PC-3 (cell line): ENCODE results near the gene TTC32. TPM values are rescaled to one million over a fixed set of nuclear protein-coding genes. Genes with fewer than 3 reads are reported as not detected.

Source experiments
- ATAC-seq: fragments of 200-7000 bp; cut with Tn5 transposase; 2 replicates; pipeline ENCODE4 v1.9.1; 2020; ENCODE audit warnings: mild to moderate bottlenecking, moderate library complexity
- BruUV-seq: library from RNA; stranded (reverse); fragments of 400-500 nt; replicated peaks from 2 replicates; lab custom pipeline; 2021; lab: Mats Ljungman, UMichigan
- CTCF ChIA-PET: fragments of 300-600 bp; sonication (Branson Sonifier 250); formaldehyde crosslinking; loops from one replicate; lab custom pipeline; 2022; ENCODE audit warnings: antibody characterized with exemption; lab: Charles Lee
- POLR2A ChIA-PET: fragments of 300-600 bp; sonication (Branson Sonifier 250); formaldehyde crosslinking; loops from one replicate; lab custom pipeline; 2022; ENCODE audit warnings: antibody characterized with exemption; ENCODE audit not compliant: unreplicated experiment; lab: Charles Lee
- DNase-seq: peaks from one replicate; pipeline ENCODE4 v3.0.0-alpha.2; 2015
- H2AFZ ChIP-seq: fragments of 300-600 bp; sonication (generic); 2 replicates; pipeline ENCODE4 v1.6.0; 2016; ENCODE audit warnings: antibody characterized with exemption, low read length
- H3F3A ChIP-seq: fragments of 300-600 bp; sonication (generic); one replicate; pipeline ENCODE4 v1.6.0; 2017; ENCODE audit warnings: antibody characterized with exemption, low read length, control low read depth, mild to moderate bottlenecking; ENCODE audit not compliant: unreplicated experiment
- H3K27ac ChIP-seq: fragments of 300-600 bp; sonication (generic); 2 replicates; pipeline ENCODE4 v1.5.1; 2016; ENCODE audit warnings: mild to moderate bottlenecking, low read length
- H3K27me3 ChIP-seq: fragments of 300-600 bp; sonication (generic); 2 replicates; pipeline ENCODE4 v1.6.1; 2016; ENCODE audit warnings: low read length, mixed read lengths
- H3K36me3 ChIP-seq: fragments of 300-600 bp; sonication (generic); 2 replicates; pipeline ENCODE4 v1.6.1; 2016; ENCODE audit warnings: low read depth, mixed run types, low read length, mixed read lengths
- H3K4me1 ChIP-seq: fragments of 300-600 bp; sonication (generic); 2 replicates; pipeline ENCODE4 v1.5.1; 2016; ENCODE audit warnings: low read length; ENCODE audit not compliant: insufficient read depth
- H3K4me2 ChIP-seq: fragments of 300-600 bp; sonication (generic); 2 replicates; pipeline ENCODE4 v1.6.0; 2016; ENCODE audit warnings: low read length
- H3K4me3 ChIP-seq: fragments of 300-600 bp; sonication (generic); 2 replicates; pipeline ENCODE4 v1.5.1; 2016; ENCODE audit warnings: mild to moderate bottlenecking, low read length, mixed read lengths
- H3K79me2 ChIP-seq: fragments of 300-600 bp; sonication (generic); 2 replicates; pipeline ENCODE4 v1.6.1; 2017; ENCODE audit warnings: low read length, mixed read lengths
- H3K9ac ChIP-seq: fragments of 300-600 bp; sonication (generic); 2 replicates; pipeline ENCODE4 v1.6.0; 2016; ENCODE audit warnings: mild to moderate bottlenecking, low read length
- H3K9me2 ChIP-seq: fragments of 300-600 bp; sonication (generic); replicated peaks from 2 replicates; pipeline ENCODE4 v1.6.1; 2016; ENCODE audit warnings: mixed run types, low read length, mixed read lengths
- H3K9me3 ChIP-seq: fragments of 300-600 bp; sonication (generic); 2 replicates; pipeline ENCODE4 v1.6.1; 2016; ENCODE audit warnings: low read length, mixed read lengths
- H4K20me1 ChIP-seq: fragments of 300-600 bp; sonication (generic); 2 replicates; pipeline ENCODE4 v1.6.1; 2016; ENCODE audit warnings: low read length, mixed read lengths
- CTCF ChIP-seq: fragments of 300-600 bp; sonication (generic); conservative IDR thresholded peaks from 2 replicates; pipeline ENCODE4 v1.5.1; 2017; ENCODE audit warnings: antibody characterized with exemption, low read depth, mild to moderate bottlenecking, low read length
- EZH2 ChIP-seq: fragments of 300-600 bp; sonication (generic); IDR thresholded peaks from one replicate; pipeline ENCODE4 v1.6.1; 2017; ENCODE audit warnings: antibody characterized with exemption, mild to moderate bottlenecking, low read length; ENCODE audit not compliant: unreplicated experiment
- EZH2phosphoT487 ChIP-seq: fragments of 300-600 bp; sonication (generic); IDR thresholded peaks from 2 replicates; pipeline ENCODE4 v1.6.1; 2018; ENCODE audit warnings: mild to moderate bottlenecking, antibody characterized with exemption, low read length, borderline replicate concordance
- intact Hi-C: fragments of 100-400 bp; cut with micrococcal nuclease; formaldehyde crosslinking; loops from 2 replicates; pipeline ENCODE4 v1.9.0; 2023
- total RNA-seq: library from RNA; depleted of rRNA; stranded (reverse); fragments of >200 nt; gene quantifications from 2 replicates; pipeline ENCODE4 v1.2.3, GENCODE V29; 2014

TTC32 gene
- total RNA-seq, 1 experiment from 2014 or later, result 10.0 TPM

- Histone ChIP-seq H2AFZ (no peak overlapping the region), H4K20me1 (no peaks in the 10 kb centered on the region), H3K9me2 (no peaks in the 10 kb centered on the region), H3K9me3 (no peaks in the 10 kb centered on the region), H3K4me1 (peaks cover 10% of the 10 kb centered on the region), H3K27ac (no peak overlapping the region), H3K9ac (no peak overlapping the region), H3K4me2 (no peak overlapping the region), H3K36me3 (no peaks in the 10 kb centered on the region), H3F3A (no peaks in the 10 kb centered on the region), H3K4me3 (no peak overlapping the region), H3K79me2 (no peaks in the 10 kb centered on the region), H3K27me3 (no peaks in the 10 kb centered on the region)
- CTCF ChIA-PET, result no interaction called here
- TF ChIP-seq CTCF, result no peak
- no peak for TF ChIP-seq EZH2phosphoT487
- intact Hi-C loops, result no loop called here
- BruUV-seq, result no TSS peak
- 0 out of 2 replicates have a peak, but pooled peaks have one; percentile 20 for ATAC-seq
- POLR2A ChIA-PET, result interaction anchor here (0.6 kb wide), 1 partner anchor 867 kb away, joined by 5 read pairs; no protein-coding TSS in a partner anchor
- no peak for DNase-seq
Observed at GRCh38 chr2:19857806-19858205, 44.0 kb downstream of the TTC32 start.

- Histone ChIP-seq H3K4me1 (peaks cover 9% of the 10 kb centered on the region), H3K79me2 (no peaks in the 10 kb centered on the region), H3K36me3 (no peaks in the 10 kb centered on the region), H3K27ac (no peak overlapping the region), H2AFZ (no peak overlapping the region), H4K20me1 (no peaks in the 10 kb centered on the region), H3K9ac (no peak overlapping the region), H3F3A (no peaks in the 10 kb centered on the region), H3K9me2 (no peaks in the 10 kb centered on the region), H3K4me2 (no peak overlapping the region), H3K9me3 (no peaks in the 10 kb centered on the region), H3K4me3 (no peak overlapping the region), H3K27me3 (no peaks in the 10 kb centered on the region)
- TF ChIP-seq EZH2, result no peak
- TF ChIP-seq EZH2phosphoT487, result no peak
- TF ChIP-seq CTCF, result no peak
- intact Hi-C loops, result no loop called here
- CTCF ChIA-PET, result no interaction called here
- POLR2A ChIA-PET, result no interaction called here
- DNase-seq, result no peak
- no TSS peak for BruUV-seq
- ATAC-seq, result no peak
Observed at GRCh38 chr2:19857100-19857499, 44.7 kb downstream of the TTC32 start.

DNA sequence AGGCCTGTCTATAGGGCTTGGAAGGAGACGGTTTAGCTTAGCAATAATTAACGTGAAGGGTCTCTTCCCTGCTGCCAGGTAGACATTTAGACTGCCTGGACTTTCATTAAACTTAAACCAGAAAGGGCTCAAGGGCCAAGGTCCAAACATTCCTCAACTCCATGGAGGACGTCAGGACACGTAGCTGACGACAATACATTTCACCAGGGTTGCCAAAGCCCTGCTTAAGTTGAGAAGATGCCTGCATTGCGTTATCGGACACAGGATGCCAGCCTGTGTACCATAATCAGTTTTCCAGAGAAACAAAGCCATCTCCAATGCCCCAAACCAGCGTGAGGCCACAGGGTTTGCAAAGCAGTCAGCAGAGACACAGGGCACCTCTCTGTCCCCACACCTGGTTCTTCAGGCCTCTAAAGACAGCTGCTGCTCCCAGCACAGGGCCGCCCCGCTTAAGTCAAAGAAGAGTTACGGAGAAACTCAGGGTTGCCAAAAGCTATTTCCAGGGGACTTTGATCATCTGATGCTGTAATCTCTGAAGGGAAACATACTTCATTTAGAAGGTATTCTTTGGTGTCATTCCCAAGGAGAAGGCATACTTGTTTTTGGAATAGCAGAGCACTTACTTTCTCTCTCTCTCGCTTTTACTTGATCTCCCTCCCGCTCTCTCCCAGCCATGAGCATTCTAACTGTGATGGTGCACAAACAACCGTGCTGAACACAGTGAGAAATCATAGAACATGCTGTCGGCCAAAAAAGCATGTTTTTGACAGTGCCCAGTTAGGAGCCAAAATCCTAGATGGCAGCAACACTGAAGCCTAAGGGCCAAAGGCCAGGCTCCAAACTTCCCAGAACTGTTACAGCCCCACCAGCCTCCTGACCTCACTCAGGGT lies 46.0 kb downstream of the TTC32 start:
- H3K9me3 ChIP-seq, result no peaks in the 10 kb centered on the region
- intact Hi-C loops, result no loop called here
- H3K79me2 ChIP-seq, result no peaks in the 10 kb centered on the region
- TF ChIP-seq CTCF (no peak), EZH2 (no peak), EZH2phosphoT487 (no peak)
- ChIA-PET CTCF (no interaction called here), POLR2A (no interaction called here)
- H3K4me2 ChIP-seq, result no peak overlapping the region
- H3K27ac ChIP-seq, result no peak overlapping the region
- H2AFZ ChIP-seq, result no peak overlapping the region
- ATAC-seq, result no peak
- H3K36me3 ChIP-seq, result no peaks in the 10 kb centered on the region
- H3K4me1 ChIP-seq, result no peaks in the 10 kb centered on the region
- H3F3A ChIP-seq, result no peaks in the 10 kb centered on the region
- no peak overlapping the region for H3K4me3 ChIP-seq
- no peaks in the 10 kb centered on the region for H3K9me2 ChIP-seq
- no peaks in the 10 kb centered on the region for H4K20me1 ChIP-seq
- DNase-seq, result no peak
- no peaks in the 10 kb centered on the region for H3K27me3 ChIP-seq
- BruUV-seq, result no TSS peak
- no peak overlapping the region for H3K9ac ChIP-seq
